GM18508 (cell line): ENCODE measurements around the gene TLR6.
"Not testable (repeated sequence)": the region's sequence is repeated elsewhere in the genome, so short reads cannot be mapped to it uniquely, and the experiment has no call there.

Source experiments
- ATAC-seq: cut with Tn5 transposase; IDR thresholded peaks from one replicate; pipeline ENCODE4 v1.9.1; 2021; ENCODE audit warnings: moderate number of reproducible peaks; ENCODE audit not compliant: insufficient read depth, unreplicated experiment

Gene TLR6

DNA sequence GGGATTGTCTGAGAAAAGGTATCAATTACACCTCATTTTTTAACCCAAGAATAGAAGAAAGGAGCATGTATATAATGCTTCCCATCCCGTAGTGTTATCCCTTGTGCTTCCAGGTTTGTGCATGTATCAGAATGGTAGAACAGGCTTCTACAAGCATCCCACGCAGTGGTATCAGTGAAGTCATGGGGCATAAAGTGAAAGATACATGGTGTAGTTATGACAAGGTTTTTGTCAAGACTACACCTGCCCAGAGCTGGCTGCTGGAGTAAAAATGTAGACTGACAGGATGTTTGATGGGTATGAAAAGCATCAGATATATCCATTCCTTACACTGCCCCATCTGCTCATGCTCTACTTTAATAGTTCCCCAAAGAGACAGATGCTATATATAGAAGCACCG lies 61.5 kb downstream of the TLR6 start:
- ATAC-seq = no peak

DNA sequence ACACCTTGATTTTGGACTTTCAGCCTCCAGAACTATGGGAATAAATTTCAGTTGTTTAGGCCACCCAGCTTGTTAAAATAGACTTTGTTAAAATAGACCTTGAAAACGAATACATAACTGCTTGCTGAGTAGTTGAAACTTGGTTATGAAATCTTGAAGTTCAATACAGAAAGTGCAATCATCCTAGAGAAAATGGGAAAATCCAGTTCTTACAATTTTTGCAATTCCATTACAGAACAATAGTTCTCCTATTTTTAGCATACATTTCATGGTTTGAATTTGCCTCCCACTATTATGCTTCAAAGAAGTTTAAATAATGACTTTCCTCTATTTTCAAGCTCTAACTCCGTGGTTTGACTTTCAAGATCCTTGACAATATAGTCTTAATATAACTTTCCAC lies 62.6 kb downstream of the TLR6 start:
- no peak for ATAC-seq

DNA sequence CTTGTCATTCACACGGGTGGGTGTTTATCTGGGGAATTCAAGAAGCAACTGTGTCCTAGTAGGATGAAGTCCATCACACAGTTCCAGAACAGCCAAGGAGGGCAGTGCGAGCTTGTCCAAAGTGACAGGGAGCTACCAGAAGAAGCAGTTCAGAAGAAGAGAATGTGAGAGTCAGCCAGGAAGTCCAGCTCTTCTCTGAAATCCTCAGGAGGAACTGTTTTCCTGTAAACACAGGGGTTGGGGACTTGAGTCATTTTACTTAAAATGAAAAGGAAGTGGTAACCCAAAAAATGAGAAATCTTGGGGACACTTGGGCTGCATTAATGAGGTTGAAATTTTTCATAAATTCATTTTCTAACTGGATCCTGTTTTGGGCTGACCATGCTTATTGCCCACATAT lies 65.6 kb downstream of the TLR6 start:
- ATAC-seq = no peak

DNA sequence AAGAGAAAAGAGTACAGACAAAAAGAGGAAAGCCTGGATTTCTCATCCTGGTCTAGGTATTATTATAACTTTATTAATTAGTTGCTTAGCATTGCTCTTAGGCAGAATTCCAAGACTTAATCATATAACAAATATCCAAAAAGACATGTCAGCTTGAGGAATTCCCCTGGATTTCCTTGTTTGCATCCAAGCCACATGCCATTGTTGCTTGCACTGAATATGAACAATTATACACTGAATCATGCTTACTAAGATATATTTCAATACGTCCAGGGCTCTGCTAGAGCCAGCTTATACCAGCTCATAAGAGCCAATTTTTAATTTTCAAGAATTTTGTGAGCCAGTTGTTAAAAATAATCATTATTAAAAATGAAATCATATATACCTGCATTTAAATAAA lies 68.3 kb downstream of the TLR6 start:
- ATAC-seq = no peak

DNA sequence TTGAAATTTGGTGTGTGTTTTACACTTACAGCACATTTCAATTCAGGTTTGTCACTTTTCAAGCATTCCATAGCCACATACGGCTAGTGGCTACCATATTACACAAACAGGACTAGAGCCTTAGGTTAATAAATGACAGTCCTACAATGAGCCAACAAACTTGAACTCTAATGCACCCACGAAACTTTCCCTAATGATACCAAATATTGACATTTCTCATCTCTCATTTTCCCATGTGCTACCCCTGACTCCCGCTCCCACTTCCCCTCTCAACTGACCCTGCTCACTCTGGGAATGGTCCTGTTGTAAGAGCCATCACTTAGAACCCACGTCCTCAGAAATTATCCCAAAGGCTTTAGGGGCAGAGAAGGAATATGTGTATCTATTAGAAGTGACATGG lies 68.9 kb downstream of the TLR6 start:
- no peak for ATAC-seq

DNA sequence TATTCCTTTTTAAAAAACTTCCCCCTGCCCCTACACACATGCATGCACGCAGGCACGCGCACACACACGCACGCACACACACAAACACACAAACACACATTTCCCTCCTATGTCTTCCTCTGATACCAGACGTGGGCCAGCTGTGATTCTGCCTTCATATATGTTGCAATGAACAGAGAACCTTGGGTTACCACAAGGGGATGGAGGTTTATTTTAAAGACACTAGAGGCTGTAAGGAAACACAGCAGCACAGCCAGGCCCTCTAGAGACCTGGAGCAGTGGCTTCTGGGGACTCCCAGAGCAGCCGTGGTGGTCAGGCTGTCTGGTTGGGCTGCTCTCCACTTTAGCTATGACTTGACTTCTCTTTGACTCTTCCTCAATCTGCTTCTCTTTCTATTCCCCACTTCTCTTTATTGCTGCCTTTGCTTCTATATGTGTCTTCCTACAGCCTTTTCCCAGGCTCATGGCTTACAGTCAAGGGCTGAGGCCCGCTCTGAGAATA lies 70.7 kb downstream of the TLR6 start:
- ATAC-seq = no peak

DNA sequence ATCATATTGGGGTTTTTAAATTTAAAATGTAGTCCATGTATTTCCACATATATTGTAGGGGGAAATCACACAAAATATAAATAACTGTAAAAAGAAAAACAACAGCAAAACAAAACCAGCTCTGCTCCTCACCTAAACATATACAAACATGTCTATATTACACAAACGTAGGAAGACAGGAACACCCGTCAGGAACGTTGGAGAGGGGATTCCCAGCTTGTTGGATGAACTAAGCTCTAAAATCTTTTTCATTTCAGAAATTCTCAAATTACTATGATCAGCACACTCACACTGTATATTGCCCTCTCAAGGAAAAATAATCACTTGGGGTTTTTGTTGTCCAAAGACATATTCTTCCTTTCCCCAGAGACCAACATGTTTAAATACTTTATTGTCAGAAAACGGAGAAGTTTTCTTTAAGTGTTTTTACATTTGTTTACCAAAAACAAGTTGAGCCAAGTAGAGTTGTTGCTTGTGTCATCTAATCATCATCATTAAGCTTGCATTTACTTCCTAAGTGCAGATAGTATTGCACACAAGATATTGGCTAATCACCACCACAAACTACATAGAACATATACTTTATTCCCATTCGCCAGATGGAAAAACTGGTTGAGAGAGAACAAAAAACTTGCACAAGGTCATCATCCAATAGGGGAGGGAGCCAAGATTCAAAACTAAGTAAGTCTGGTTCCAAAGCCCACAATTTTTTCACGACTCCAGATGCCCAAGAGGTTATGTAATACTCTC lies 71.4 kb downstream of the TLR6 start:
- ATAC-seq = no peak

DNA sequence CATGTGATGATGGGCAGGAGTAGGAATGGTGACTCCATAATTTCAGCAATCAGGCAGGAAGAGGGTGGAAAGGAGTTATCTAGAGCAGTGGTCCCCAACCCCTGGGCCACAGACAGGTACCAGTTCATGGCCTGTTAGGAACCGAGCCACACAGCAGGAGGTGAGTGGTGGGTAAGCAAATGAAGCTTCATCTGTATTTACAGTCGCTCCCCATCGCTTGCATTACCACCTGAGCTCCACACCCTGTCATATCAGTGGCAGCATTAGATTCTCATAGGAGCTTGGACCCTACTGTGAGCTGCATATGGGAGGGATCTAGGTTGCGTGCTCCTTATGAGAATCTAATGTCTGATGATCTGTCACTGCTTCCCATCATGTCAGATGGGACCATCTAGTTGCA lies 72.5 kb downstream of the TLR6 start:
- ATAC-seq = no peak

DNA sequence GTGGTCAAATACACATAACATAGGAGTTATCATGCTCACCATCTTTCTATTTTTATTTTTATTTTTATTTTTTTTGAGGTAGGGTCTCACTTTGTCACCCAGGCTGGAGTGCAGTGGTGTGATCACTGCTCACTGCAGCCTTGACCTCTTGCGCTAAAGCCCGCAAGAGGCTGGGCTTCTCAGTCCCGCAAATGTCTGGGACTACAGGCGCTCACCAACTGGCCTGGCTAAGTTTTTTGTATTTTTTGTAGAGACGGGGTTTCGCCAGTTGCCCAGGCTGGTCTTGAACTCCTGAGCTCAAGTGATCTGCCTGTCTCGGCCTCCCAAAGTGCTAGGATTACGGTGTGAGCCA lies 73.5 kb downstream of the TLR6 start:
- no peak for ATAC-seq

DNA sequence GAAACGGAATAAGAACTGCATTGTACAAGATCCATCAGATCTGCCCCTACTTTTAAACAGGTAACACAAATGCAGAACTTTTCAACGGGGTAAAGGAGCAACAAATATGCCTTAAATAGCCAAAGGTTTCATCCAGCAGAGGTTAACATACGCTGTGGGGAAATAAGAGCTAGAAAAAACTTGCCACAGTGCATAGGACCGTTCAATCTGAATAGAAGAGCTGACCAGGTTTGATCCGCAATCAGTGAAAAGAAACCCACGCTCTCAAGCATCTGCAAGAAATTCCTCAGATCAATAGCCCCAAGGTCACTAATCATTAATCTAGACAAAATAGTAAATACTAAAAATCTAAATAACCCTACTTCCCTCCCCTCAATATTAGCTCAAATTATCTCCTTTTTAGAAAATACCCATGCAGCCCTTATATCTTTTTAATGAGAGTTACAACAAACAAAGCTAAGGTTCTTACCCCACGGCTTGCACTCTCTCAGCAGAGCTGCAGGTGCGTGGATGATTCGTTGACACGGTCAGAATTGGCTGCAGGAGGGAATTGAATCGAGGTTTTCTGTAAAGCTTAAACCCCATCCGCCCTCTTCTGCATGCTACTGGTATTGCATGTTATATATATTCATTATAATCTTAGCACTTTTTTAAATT lies 74.0 kb downstream of the TLR6 start, which contains the start of gene TLR10:
TLR10 (minus strand) TSS at position 539 of the 657 bp plus-strand sequence. CDS start 7,400 bp downstream, outside the sequence.
- peak; percentile 61 for ATAC-seq

DNA sequence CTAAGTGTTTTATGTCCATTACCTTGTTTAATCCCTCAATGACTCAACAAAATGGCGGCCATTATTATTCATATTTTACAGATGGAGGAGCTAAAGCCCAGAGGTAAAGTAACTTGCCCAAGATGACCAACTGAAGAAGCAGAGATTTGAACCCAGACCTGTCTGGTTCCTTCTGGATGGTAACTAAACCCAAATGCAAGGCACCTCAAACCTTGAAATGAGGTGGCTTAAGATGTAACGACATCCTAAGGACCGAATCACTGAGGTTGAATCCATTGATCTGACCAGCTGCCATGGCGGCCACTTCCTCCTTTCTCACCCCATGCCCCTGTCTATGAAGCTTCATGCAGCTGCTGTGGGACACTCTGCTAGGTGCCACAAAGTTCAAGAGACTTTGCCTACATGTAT lies 74.8 kb downstream of the TLR6 start:
- ATAC-seq = no peak

DNA sequence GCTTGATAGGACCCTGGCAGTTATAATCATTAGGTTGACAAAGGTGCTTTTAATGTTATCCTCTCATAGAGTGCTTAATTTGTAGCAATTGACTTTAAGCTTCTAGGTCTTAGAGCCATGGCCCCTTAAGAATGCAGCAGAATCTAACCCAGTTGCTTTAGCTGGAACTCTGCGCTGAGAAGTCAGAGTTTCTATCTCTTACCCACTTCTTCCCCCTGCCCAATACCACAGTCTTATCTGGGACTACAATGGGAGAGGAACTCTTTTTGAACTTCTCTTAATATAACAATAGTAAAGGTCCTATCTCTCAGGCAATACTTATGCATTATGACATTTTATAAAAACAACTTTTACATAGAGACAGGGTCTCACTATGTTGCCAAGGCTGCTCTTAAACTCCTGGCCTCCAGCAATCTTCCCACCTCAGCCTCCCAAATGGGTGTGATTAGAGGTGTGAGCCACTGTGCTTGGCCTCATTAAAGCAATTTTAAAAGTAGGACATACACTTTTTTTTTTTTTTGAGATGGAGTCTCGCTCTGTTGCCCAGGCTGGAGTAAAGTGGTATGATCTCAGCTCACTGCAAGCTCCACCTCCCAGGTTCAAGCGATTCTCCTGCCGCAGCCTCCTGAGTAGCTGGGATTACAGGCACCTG lies 75.7 kb downstream of the TLR6 start:
- ATAC-seq = no peak

DNA sequence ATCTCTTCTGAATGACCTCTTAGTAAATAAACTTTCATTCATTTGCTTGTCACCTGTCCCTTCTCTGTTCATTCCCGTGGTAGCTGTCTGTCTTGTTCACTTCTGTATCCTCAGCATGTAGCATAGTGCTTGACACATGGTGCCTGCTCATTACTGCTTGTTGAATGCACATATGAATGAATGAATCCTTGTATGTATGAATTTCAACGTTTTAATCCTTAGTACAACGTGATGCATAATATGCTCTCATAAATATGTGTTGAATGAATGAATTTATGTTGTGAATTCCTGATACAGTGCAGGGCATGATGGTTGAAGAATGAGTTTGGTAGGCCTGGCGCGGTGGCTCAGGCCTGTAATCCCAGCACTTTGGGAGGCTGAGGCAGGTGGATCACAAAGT lies 76.8 kb downstream of the TLR6 start:
- no peak for ATAC-seq

DNA sequence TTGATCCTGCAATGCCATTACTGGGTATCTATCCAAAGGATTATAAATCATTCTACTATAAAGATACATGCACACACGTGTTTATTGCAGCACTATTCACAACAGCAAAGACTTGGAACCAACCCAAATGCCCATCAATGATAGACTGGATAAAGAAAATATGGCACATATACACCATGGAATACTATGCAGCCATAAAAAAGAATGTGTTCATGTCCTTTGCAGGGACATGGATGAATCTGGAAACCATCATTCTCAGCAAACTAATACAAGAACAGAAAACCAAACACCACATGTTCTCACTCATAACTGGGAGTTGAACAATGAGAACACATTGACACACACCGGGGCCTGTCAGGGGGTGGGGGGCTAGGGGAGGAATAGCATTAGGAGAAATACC lies 78.7 kb downstream of the TLR6 start:
- not testable (repeated sequence) for ATAC-seq

DNA sequence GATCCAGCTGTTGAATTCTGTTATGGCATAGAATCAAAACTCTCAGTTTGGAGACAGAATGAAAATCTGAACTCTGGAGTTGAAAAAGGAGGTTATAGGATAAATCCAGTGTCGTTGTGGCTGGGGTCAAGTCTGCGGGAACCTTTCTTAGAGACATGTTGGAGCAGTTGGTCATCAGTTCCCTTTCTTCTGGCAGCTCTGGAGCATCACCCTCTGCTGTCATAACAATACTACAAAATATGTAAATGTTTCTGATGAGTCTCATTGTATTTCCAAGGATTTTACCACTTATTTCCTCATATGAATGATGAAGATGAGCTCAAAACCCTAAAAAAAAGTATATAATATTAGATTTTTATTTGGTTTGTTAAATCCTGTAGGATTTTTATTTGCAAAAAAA lies 81.3 kb downstream of the TLR6 start:
- ATAC-seq = no peak

DNA sequence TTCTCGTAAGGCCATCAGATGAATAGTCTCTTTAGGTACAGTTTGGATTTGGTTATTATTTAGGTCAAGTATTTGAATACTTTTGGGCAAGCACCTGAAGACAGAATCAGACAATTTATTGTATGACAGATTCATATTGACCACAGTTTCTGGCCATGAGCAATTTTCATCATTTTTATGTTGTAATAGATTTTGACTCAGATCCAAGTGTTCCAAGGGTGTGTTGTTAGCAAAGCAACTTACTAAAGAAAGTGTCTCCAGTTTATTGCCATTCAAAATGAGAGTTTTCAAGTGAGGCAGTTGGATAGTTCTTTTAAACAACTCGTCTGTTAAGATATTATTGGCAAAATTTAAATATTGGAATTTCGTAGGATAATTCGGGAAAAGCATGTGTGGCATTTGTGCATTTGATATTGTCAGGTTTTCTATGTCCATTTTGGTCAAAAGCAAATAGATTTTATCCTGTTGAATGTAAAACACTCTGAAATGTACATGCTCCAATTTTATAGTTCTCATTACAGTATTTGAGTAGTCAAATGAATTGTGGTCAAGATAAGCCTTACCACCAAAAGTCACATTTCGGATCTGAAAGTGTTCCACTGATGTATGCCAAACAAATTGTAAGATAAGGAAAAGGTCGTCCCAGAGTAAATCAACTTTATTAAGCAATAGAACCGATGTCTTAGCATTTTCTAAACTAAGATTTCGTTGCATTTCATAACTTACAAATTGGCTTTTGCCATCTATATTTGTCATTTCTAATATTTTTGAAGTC lies 82.2 kb downstream of the TLR6 start:
- ATAC-seq = no peak
